Measurements from ENCODE around the gene FAM53B.

DNA sequence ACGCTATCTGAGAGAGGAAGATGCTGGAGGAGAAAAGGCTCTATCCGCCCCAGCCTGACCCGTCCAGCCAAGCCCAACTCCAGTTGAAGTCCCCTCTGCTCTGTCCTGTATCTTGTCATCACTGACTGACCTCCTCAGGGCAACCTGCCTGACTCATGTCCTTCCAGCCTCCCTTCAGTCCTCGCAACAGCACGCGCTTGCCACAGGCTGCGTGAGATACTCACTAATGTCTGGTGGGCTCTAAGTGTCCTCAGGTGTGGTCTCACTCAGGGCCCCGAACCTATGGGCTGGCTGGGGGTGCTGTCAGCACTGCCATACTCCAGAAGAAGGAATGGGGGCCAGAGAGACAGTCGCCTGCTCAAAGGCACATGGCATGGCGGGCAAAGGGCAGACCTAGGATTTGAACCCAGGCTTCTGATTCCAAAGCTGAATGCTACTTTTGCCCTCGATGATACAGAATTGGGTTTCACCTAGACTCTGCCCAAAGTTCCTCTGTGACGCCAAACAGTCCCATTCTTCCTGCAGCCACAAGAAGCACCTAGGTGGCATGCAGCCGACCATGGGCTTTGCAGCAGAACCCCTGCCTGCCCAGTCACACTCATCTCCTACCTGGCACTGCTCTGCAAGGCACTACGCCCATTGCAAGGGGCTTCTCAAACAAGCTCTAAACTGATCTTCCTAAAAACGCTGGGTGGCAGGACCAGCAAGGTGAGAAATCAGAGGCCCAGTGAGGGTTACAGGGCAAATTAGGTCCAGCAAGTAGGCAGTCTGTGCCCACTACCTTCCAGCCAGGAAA, 8.5 kb downstream of the FAM53B start:
- TF ChIP-seq POLR2AphosphoS5 (IDR thresholded peaks at IDR 0.05): no peak
- no peak for TF ChIP-seq EP300 (IDR thresholded peaks at IDR 0.05)
- TF ChIP-seq POLR2A (IDR thresholded peaks at IDR 0.05): no peak
